Measurements from ENCODE around the gene GHRH. TPM values are rescaled to one million over a fixed set of nuclear protein-coding genes. Genes with fewer than 3 reads are reported as not detected.

GHRH gene
- total RNA-seq, 6 experiments from 2014 or later = not detected

DNA sequence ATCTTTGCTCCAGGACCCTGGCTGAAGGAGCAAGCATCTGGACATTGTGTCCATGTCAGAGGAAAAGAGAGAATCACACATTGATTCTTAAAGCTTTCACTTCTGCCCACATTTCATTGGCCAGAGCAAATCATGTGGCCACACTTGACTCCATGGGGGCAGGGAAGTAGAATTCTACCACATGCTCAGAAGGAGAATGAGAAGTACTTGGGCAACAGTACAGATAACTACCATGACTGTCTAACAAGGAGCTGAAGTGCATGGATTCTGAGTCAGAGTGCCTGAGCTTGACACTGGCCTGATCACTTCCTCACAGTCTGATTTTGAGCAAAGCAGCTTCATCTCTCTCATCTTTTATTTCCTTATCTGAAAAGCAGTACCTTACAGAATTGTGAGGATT lies 38.6 kb downstream of the GHRH start:
- Histone ChIP-seq H3K27me3 (no peaks in the 10 kb centered on the region), H3K9me3 (no peaks in the 10 kb centered on the region), H3K36me3 (peaks cover 3 to 56% (median 27%) of the 10 kb centered on the region in 4 donors), H3K4me1 (no peaks in the 10 kb centered on the region), H3K4me3 (no peak overlapping the region), H3K27ac (no peak overlapping the region)
- DNase-seq (no peak), ATAC-seq (peak; percentile 39 to 76 (median 70))
- TF ChIP-seq CTCF (IDR thresholded peaks at IDR 0.05) (no peak), POLR2A (IDR thresholded peaks at IDR 0.05) (no peak)
- intact Hi-C loops (cut with DNase I) = no loop called here

DNA sequence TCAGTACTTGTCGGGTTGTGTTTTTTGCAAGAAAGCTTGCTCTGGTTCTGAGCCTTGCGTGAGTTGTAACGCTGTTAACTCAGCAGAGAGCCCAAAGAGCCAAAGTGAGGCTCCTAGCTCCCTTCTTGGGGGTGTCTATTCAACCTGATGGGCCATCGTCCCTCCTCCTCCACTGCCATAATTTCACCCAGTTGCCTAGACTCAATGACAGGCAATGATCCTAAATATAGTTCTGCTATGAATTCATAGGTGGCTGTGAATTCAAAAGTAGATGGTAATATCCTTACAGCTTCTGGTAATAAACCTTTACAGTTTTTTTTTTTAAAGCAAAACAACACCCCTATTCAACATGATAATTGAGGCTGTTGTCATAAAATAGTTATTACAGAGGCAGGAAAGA lies 39.5 kb downstream of the GHRH start:
- ATAC-seq (no peak), DNase-seq (no peak)
- Histone ChIP-seq H3K36me3 (peaks cover 0 to 51% (median 27%) of the 10 kb centered on the region in 4 donors), H3K4me3 (no peak overlapping the region), H3K9me3 (no peaks in the 10 kb centered on the region), H3K4me1 (no peaks in the 10 kb centered on the region), H3K27ac (no peak overlapping the region), H3K27me3 (no peaks in the 10 kb centered on the region)
- 93% methylated on average over 4 of the region's 4 CpGs for WGBS (ENCODE audit: insufficient coverage, low coverage, low lambda C conversion rate, missing lambda C conversion rate)
- intact Hi-C loops (cut with DNase I) = no loop called here
- TF ChIP-seq CTCF (IDR thresholded peaks at IDR 0.05) (no peak), POLR2A (IDR thresholded peaks at IDR 0.05) (no peak)

GRCh38 chr20:37220731-37221130 lies 40.9 kb downstream of the GHRH start:
- no peak for DNase-seq

GRCh38 chr20:37219751-37220668 lies 41.6 kb downstream of the GHRH start:
- WGBS (ENCODE audit: insufficient coverage, low coverage, low lambda C conversion rate, missing lambda C conversion rate) = 81% methylated on average over 10 of the region's 10 CpGs
- no peak for TF ChIP-seq CTCF (IDR thresholded peaks at IDR 0.05)
- TF ChIP-seq POLR2A (IDR thresholded peaks at IDR 0.05) = no peak
- ATAC-seq (no peak), DNase-seq (no peak)
- intact Hi-C loops (cut with DNase I) = no loop called here
- Histone ChIP-seq H3K4me1 (no peaks in the 10 kb centered on the region), H3K9me3 (no peaks in the 10 kb centered on the region), H3K4me3 (no peak overlapping the region), H3K36me3 (peaks cover 0 to 36% (median 16%) of the 10 kb centered on the region in 4 donors), H3K27ac (no peak overlapping the region), H3K27me3 (no peaks in the 10 kb centered on the region)

More at GRCh38 chr20:37220731-37221130, 40.9 kb downstream of the GHRH start:
- Histone ChIP-seq H3K4me3 (no peak overlapping the region), H3K4me1 (no peaks in the 10 kb centered on the region), H3K36me3 (peaks cover 0 to 42% (median 20%) of the 10 kb centered on the region in 4 donors), H3K27ac (no peak overlapping the region), H3K27me3 (no peaks in the 10 kb centered on the region), H3K9me3 (no peaks in the 10 kb centered on the region)
- intact Hi-C loops (cut with DNase I) = no loop called here
- WGBS (ENCODE audit: insufficient coverage, low coverage, low lambda C conversion rate, missing lambda C conversion rate) = 48% methylated on average over 3 of the region's 3 CpGs
- peak; percentile 22 to 57 (median 34) for ATAC-seq
- TF ChIP-seq CTCF (IDR thresholded peaks at IDR 0.05) = no peak
- no peak for TF ChIP-seq POLR2A (IDR thresholded peaks at IDR 0.05)

Measured in right lobe of liver (tissue), 6 donors.